NCI-H2107 treated with DMSO at 0.1 percent for 48 hours (cell line): ENCODE data around the gene KATNAL1.

Experiments
- DNase-seq: peaks from one replicate; lab custom pipeline; 2025; ENCODE audit not compliant: unreplicated experiment; lab: John Stamatoyannopoulos, UW

The KATNAL1 gene

GRCh38 chr13:30170569-30170968 lies 136.8 kb downstream of the KATNAL1 start:
- DNase-seq, result no peak

DNA sequence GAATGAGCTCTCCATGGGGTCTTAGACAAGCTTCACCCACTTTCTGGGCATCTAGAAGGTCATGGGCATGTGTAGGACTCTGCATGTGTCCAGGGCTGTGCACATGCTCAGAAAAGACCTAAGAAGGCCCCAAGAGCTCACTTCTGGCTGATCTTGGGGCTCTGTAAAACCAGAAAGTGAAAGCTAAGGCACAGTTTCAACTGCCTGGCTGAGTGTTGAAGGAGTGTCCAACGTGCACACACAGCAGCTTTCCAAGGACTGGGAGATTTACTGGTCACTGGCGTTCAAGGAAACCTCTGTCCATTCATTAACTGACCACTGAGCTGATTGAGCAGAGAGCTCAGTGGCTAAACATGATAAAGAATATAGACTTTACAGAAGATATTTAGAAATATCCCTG lies 137.9 kb downstream of the KATNAL1 start:
- no peak for DNase-seq

- no peak for DNase-seq
These were observed 141.6 kb downstream of the KATNAL1 start for GRCh38 chr13:30165796-30166195.

DNA sequence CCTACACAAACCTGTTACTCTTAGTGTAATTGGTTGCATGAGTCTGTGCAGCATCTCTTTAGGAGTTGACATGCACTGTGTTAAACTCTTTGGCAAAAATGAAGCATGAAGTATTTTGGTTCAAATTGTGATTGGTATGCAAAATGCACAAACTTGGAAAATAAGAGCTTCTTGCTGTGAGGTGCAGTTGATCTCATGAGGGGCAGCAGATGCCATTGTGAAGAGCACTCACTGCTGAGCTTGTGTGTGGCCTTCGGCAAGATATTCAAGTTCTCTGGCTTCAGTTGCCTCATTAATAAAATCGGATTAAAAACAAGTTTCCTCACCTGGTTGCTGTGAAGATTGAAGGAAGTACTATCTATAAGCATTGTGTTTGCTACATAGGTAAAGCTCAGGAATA lies 142.3 kb downstream of the KATNAL1 start:
- DNase-seq, result no peak

- DNase-seq, result no peak
These were observed 143.2 kb downstream of the KATNAL1 start for GRCh38 chr13:30164146-30164545.

- no peak for DNase-seq
These were observed 143.9 kb downstream of the KATNAL1 start for GRCh38 chr13:30163441-30163840.

- no peak for DNase-seq
These were observed 147.9 kb downstream of the KATNAL1 start for GRCh38 chr13:30159446-30159839.

GRCh38 chr13:30158774-30159445 lies 148.4 kb downstream of the KATNAL1 start:
- no peak for DNase-seq

DNA sequence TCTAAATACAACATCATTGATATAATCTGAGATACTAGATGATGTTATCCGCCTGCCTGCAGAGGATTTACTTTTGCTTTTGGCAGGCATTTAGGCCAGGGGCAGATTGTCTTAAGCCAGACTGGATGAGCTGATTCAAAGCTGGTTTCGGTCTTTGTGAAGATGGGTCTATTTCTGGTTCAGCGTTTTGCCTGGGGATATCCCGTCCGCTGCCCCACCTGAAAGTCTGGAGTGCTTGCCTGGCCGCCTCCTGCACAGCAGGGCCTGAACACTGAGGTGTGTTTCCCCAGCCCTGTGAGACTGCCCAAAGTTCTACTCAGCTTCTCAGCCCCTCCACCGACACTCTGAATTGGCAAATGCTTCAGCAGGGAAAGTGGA lies 149.7 kb downstream of the KATNAL1 start:
- no peak for DNase-seq

- DNase-seq, result no peak
These were observed 150.3 kb downstream of the KATNAL1 start for GRCh38 chr13:30156826-30157615.

DNA sequence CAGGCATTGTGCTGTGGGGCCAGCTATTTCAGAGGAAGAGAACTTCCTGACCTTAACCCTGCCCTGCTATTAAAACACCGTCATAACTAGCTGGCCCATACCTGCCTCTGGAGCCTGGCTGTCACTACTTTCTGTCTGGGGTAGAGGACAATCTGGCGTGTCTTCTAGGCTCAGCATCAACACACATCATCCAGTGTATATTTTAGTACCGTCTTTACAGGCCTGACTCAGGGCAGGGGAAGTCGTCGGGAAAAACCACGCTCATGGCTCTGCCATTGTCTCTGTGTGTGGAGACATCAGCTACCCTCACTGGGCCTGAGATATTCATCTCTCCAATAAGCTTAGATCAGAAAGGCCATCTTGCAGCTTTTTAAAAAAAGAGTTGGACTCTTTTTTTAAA lies 151.1 kb downstream of the KATNAL1 start:
- DNase-seq, result no peak

- no peak for DNase-seq
These were observed 152.4 kb downstream of the KATNAL1 start for GRCh38 chr13:30154931-30155330.

DNA sequence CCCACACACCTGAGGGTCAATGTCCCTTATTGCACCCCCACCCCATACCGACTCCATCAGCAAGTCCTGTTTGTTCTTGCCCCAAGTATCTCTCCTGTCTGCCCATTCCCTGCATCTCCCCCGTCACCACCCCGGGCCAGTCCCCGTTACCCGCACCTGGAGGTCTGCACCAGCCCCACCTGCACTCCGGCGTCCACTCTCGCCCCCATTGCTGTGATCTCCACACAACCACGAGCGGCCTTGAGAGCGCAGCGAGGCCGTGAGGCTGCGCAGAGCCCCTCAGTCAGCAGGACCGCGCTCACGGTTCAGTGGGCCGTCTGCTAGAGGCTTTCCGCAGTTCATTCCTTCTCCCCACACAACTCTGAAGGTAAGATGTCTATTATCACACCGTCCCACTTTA lies 152.8 kb downstream of the KATNAL1 start:
- no peak for DNase-seq

GRCh38 chr13:30153545-30154426 lies 153.6 kb downstream of the KATNAL1 start:
- no peak for DNase-seq
